Measurements from ENCODE around the gene RAP1A.

DNA sequence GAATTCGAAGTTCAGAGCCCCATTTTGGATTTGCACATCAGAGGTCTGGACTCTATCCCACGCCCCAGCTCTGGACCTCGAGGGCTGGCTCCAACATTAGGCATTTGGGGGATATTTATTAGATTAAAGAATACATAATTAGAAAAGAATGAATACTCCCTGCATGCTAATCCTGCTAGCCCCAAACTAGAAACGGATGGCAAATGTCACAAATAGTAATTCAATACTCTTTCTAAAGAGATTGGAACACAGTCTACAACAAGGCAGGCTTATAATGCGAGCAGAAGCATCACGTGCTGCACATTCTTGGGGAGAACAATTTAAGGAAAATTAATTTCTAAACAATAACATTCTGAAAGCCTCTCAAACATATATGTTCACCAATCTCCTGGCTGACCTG is 27.7 kb upstream of the RAP1A start:
- TF ChIP-seq, protein P1, sequence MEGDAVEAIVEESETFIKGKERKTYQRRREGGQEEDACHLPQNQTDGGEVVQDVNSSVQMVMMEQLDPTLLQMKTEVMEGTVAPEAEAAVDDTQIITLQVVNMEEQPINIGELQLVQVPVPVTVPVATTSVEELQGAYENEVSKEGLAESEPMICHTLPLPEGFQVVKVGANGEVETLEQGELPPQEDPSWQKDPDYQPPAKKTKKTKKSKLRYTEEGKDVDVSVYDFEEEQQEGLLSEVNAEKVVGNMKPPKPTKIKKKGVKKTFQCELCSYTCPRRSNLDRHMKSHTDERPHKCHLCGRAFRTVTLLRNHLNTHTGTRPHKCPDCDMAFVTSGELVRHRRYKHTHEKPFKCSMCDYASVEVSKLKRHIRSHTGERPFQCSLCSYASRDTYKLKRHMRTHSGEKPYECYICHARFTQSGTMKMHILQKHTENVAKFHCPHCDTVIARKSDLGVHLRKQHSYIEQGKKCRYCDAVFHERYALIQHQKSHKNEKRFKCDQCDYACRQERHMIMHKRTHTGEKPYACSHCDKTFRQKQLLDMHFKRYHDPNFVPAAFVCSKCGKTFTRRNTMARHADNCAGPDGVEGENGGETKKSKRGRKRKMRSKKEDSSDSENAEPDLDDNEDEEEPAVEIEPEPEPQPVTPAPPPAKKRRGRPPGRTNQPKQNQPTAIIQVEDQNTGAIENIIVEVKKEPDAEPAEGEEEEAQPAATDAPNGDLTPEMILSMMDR (IDR thresholded peaks at IDR 0.05 in 8 of 11, conservative IDR thresholded peaks at IDR 0.05 in 3 of 11), result no peak
- TF ChIP-seq POLR2AphosphoS5 (IDR thresholded peaks at IDR 0.05), result no peak
- no peak for TF ChIP-seq POLR2A (IDR thresholded peaks at IDR 0.05)

Data from spleen (tissue), 7 donors.